ENCODE results near the gene B4GALNT1.

Gene B4GALNT1

DNA sequence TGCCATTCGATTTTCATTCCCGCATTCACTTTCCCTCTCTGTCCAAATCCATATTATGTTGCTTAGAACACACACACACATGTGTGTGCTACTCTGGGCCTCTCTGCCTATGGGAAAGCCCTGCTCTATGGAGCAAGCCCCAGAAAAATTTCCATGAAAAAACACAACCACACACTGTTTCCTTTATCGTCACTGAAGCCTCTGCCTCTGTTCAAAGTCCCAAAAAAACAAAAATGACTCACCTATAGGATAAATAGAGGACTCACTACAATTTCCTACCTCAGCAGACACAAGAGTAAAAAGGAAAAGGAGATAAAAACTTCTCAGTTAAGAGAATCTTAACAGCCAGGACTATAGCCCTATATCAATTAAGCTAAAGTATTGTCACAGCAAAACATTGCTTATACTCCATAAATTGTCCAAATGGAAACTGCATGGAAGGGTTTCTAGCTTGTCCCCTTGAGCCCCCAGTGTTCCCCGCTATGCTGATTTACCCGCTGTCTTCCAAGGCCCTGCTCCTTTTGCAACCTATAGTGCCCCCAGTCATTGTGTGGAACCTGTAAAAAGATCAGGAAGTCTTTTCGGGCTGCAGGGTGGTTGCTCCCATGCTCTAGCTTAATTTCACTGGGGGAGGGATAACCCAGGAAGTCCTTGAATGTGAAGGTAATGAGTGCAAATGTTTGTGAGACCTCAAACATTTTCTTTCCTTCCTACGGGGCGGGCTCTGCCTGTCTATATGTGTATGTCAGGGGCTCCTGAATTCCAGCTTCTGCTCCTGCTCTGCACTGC, 53.1 kb downstream of the B4GALNT1 start:
- DNase-seq: no peak
- peaks cover 61% of the 10 kb centered on the region for H3K36me3 ChIP-seq

DNA sequence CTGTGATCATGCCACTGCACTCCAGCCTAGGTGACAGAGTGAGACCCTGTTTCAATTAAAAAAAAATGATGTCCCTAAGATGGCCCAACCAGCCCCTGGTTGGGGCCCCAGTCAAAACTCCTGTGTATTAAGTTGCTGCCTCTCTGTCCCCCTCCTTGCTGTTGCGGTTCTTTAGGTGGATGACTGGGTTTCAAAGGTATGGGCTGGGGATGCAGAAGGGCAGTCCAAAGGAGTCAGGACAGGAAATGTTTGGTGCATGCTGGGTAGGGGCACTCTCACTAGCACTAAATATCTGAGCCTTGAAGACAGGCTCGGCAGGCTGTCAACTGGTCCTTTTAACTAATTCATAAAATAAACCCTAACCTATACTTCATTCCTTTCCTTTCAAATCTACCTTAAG, 54.0 kb downstream of the B4GALNT1 start:
- no peak for DNase-seq
- TF ChIP-seq, protein P1, sequence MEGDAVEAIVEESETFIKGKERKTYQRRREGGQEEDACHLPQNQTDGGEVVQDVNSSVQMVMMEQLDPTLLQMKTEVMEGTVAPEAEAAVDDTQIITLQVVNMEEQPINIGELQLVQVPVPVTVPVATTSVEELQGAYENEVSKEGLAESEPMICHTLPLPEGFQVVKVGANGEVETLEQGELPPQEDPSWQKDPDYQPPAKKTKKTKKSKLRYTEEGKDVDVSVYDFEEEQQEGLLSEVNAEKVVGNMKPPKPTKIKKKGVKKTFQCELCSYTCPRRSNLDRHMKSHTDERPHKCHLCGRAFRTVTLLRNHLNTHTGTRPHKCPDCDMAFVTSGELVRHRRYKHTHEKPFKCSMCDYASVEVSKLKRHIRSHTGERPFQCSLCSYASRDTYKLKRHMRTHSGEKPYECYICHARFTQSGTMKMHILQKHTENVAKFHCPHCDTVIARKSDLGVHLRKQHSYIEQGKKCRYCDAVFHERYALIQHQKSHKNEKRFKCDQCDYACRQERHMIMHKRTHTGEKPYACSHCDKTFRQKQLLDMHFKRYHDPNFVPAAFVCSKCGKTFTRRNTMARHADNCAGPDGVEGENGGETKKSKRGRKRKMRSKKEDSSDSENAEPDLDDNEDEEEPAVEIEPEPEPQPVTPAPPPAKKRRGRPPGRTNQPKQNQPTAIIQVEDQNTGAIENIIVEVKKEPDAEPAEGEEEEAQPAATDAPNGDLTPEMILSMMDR (IDR thresholded peaks at IDR 0.05; ENCODE audit: low read depth, low read length): no peak
- no peaks in the 10 kb centered on the region for H3K27me3 ChIP-seq (ENCODE audit: insufficient read depth, low read depth, severe bottlenecking)
- no peaks in the 10 kb centered on the region for H3K9me3 ChIP-seq (ENCODE audit: severe bottlenecking)
- H3K27ac ChIP-seq: no peak overlapping the region
- peaks cover 64% of the 10 kb centered on the region for H3K36me3 ChIP-seq
- no peak overlapping the region for H3K4me3 ChIP-seq (ENCODE audit: low read depth, low read length)

More for the DNA sequence above, 53.1 kb downstream of the B4GALNT1 start:
- H3K27ac ChIP-seq: no peak overlapping the region
- no peaks in the 10 kb centered on the region for H3K9me3 ChIP-seq (ENCODE audit: severe bottlenecking)
- no peaks in the 10 kb centered on the region for H3K27me3 ChIP-seq (ENCODE audit: insufficient read depth, low read depth, severe bottlenecking)
- H3K4me3 ChIP-seq (ENCODE audit: low read depth, low read length): no peak overlapping the region
- TF ChIP-seq, protein P1 (IDR thresholded peaks at IDR 0.05; ENCODE audit: low read depth, low read length): no peak

DNA sequence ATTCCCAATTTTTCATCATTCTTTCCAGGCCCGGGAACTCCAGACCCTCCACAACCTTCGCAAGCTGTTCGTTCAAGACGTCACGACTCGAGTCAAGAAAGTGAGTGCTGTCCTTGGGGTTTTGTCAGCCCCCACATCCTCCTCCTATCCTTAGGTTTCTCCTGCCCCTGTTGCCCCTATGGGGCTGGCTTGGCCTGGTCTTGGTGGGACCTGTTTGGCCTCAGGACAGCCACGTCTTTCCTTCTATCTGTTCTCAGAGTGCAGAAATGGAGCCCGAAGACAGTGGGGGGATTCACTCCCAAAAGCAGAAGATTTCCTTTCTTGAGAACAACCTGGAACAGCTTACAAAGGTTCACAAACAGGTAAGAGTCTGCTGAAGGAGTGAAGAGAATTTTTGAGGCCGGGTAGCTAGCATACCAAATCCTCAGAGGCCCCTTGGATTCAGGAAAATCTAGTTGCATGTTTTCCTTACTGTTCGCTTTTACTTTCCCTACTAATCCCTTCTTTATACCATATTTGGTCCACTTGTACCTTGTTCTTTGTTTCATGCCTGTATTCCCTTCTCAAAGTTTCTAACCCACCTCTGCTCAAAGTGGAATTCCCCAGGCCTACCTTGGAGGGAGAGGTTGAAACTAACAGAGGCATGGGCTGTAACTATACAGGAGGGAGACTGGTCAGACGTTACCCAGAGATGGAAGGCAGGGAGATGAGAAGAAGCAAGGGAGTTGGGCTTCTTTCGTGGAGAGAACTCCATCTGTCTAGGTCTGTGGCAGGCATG, 54.8 kb downstream of the B4GALNT1 start:
- Histone ChIP-seq H3K27me3 (ENCODE audit: insufficient read depth, low read depth, severe bottlenecking) (no peaks in the 10 kb centered on the region), H3K27ac (no peak overlapping the region), H3K36me3 (peaks cover 64% of the 10 kb centered on the region), H3K4me3 (ENCODE audit: low read depth, low read length) (no peak overlapping the region), H3K9me3 (ENCODE audit: severe bottlenecking) (no peaks in the 10 kb centered on the region)
- TF ChIP-seq, protein P1 (IDR thresholded peaks at IDR 0.05; ENCODE audit: low read depth, low read length): no peak
- no peak for DNase-seq

DNA sequence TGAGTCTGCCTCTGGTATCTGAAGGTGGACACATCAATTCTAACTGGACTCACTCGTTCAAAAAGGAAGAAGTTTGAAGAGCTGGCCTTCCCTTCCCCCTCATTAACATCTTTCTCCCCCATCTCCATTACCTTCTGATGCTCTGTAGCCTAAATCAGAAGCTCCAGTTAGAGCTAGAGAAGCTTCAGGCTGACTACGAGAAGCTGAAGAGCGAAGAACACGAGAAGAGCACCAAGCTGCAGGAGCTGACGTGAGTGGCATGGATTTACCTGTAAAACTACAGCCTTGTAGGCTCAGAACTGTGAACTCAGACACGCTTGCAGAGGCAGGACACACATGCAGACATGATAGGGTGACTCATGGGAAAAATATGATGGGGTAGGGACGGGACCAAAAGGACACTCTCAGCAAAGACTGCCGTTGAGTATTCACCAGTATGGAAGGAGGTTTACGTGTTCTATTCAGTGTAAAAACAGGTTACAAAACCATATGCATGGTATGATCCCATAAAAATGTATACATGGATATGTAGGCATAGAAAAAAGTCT, 56.3 kb downstream of the B4GALNT1 start:
- H3K9me3 ChIP-seq (ENCODE audit: severe bottlenecking): no peaks in the 10 kb centered on the region
- H3K27ac ChIP-seq: no peak overlapping the region
- DNase-seq: no peak
- H3K36me3 ChIP-seq: peaks cover 71% of the 10 kb centered on the region
- no peaks in the 10 kb centered on the region for H3K27me3 ChIP-seq (ENCODE audit: insufficient read depth, low read depth, severe bottlenecking)
- H3K4me3 ChIP-seq (ENCODE audit: low read depth, low read length): no peak overlapping the region
- TF ChIP-seq, protein P1 (IDR thresholded peaks at IDR 0.05; ENCODE audit: low read depth, low read length): no peak

Data from WERI-Rb-1 (cell line).